ENCODE data around the gene PEPD. TPM values are rescaled to one million over a fixed set of nuclear protein-coding genes. Genes with fewer than 3 reads are reported as not detected.

PEPD gene
- polyA plus RNA-seq, 3 donors, result 61.5 to 218 (median 171) TPM

- no peak overlapping the region for H3K4me2 ChIP-seq (replicated peaks; ENCODE audit: extremely low read depth, low read length, poor library complexity, severe bottlenecking)
- DNase-seq, result no peak
- WGBS (ENCODE audit: insufficient coverage), result 100% methylated on average over 2 of the region's 5 CpGs
- H3K9ac ChIP-seq (ENCODE audit: insufficient read depth, low read length, poor library complexity, severe bottlenecking), result no peak overlapping the region
- H4K20me1 ChIP-seq (ENCODE audit: insufficient read depth, low read length), result no peaks in the 10 kb centered on the region
- no peaks in the 10 kb centered on the region for H3K36me3 Mint-ChIP-seq
- no peak overlapping the region for H3K27ac Mint-ChIP-seq
- peaks cover 0 to 4% (median 0%) of the 10 kb centered on the region in 7 donors for H3K9me3 Mint-ChIP-seq
- H3K4me1 Mint-ChIP-seq, result peaks cover 22% of the 10 kb centered on the region
- H3K27me3 ChIP-seq (ENCODE audit: control insufficient read depth in 2 of 2, insufficient read depth in 2 of 2, low read length in 2 of 2), result no peaks in the 10 kb centered on the region
- intact Hi-C loops (cut with micrococcal nuclease), result no loop called here
- H3K27ac ChIP-seq (ENCODE audit: low read depth in 1 of 2, low read length in 2 of 2), result no peak overlapping the region
- peaks cover 18 to 24% of the 10 kb centered on the region in 2 donors for H3K4me1 ChIP-seq (ENCODE audit: control insufficient read depth in 1 of 2, insufficient read depth in 2 of 2, low read length in 2 of 2)
- H3K4me3 Mint-ChIP-seq, result no peak overlapping the region
- no peaks in the 10 kb centered on the region for H3K36me3 ChIP-seq (replicated peaks in 1 of 2; ENCODE audit: control insufficient read depth in 1 of 2, insufficient read depth in 2 of 2, low read length in 2 of 2)
- H3K4me3 ChIP-seq (replicated peaks in 1 of 3; ENCODE audit: low read depth in 2 of 3, low read length in 3 of 3), result no peak overlapping the region
- no peak for TF ChIP-seq CTCF (IDR thresholded peaks at IDR 0.05)
- no peak overlapping the region for H2AFZ ChIP-seq (ENCODE audit: insufficient read depth, low read depth, low read length, poor library complexity, severe bottlenecking)
- H3K79me2 ChIP-seq (ENCODE audit: insufficient read depth, low read length), result no peaks in the 10 kb centered on the region
- H3K9me3 ChIP-seq (replicated peaks in 1 of 2; ENCODE audit: control insufficient read depth in 1 of 2, insufficient read depth in 1 of 2, low read length in 2 of 2), result no peaks in the 10 kb centered on the region
- peaks cover 5 to 9% (median 5%) of the 10 kb centered on the region in 3 donors for H3K27me3 Mint-ChIP-seq (ENCODE audit: low read depth in 3 of 3)
Measured at GRCh38 chr19:33368074-33368864, 153.3 kb downstream of the PEPD start.

GRCh38 chr19:33366897-33367296 is 154.7 kb downstream of the PEPD start:
- H3K9me3 ChIP-seq (replicated peaks in 1 of 2; ENCODE audit: control insufficient read depth in 1 of 2, insufficient read depth in 1 of 2, low read length in 2 of 2), result no peaks in the 10 kb centered on the region
- no peaks in the 10 kb centered on the region for H4K20me1 ChIP-seq (ENCODE audit: insufficient read depth, low read length)
- peaks cover 5 to 9% (median 5%) of the 10 kb centered on the region in 3 donors for H3K27me3 Mint-ChIP-seq (ENCODE audit: low read depth in 3 of 3)
- H3K27me3 ChIP-seq (ENCODE audit: control insufficient read depth in 2 of 2, insufficient read depth in 2 of 2, low read length in 2 of 2), result no peaks in the 10 kb centered on the region
- H3K27ac Mint-ChIP-seq, result no peak overlapping the region
- no peak overlapping the region for H2AFZ ChIP-seq (ENCODE audit: insufficient read depth, low read depth, low read length, poor library complexity, severe bottlenecking)
- peaks cover 9 to 15% of the 10 kb centered on the region in 2 donors for H3K4me1 ChIP-seq (ENCODE audit: control insufficient read depth in 1 of 2, insufficient read depth in 2 of 2, low read length in 2 of 2)
- H3K4me2 ChIP-seq (replicated peaks; ENCODE audit: extremely low read depth, low read length, poor library complexity, severe bottlenecking), result no peak overlapping the region
- no peak overlapping the region for H3K4me3 ChIP-seq (replicated peaks in 1 of 3; ENCODE audit: low read depth in 2 of 3, low read length in 3 of 3)
- no peaks in the 10 kb centered on the region for H3K79me2 ChIP-seq (ENCODE audit: insufficient read depth, low read length)
- no peaks in the 10 kb centered on the region for H3K36me3 ChIP-seq (replicated peaks in 1 of 2; ENCODE audit: control insufficient read depth in 1 of 2, insufficient read depth in 2 of 2, low read length in 2 of 2)
- H3K27ac ChIP-seq (ENCODE audit: low read depth in 1 of 2, low read length in 2 of 2), result no peak overlapping the region
- no peak for TF ChIP-seq CTCF (IDR thresholded peaks at IDR 0.05)
- H3K4me3 Mint-ChIP-seq, result no peak overlapping the region
- peaks cover 0 to 2% (median 0%) of the 10 kb centered on the region in 7 donors for H3K9me3 Mint-ChIP-seq
- no peaks in the 10 kb centered on the region for H3K36me3 Mint-ChIP-seq
- 88% methylated on average over 4 of the region's 5 CpGs for WGBS (ENCODE audit: insufficient coverage)
- no peak for DNase-seq
- H3K4me1 Mint-ChIP-seq, result peaks cover 15% of the 10 kb centered on the region
- H3K9ac ChIP-seq (ENCODE audit: insufficient read depth, low read length, poor library complexity, severe bottlenecking), result no peak overlapping the region
- intact Hi-C loops (cut with micrococcal nuclease), result no loop called here
